ENCODE results near the gene UQCRQ. TPM values are rescaled to one million over a fixed set of nuclear protein-coding genes. Genes with fewer than 3 reads are reported as not detected.

Gene UQCRQ
- total RNA-seq: 100 to 1,000 TPM; 160 to 232 (median 193) TPM

- peaks cover 0 to 40% (median 10%) of the 10 kb centered on the region in 3 donors for H3K36me3 ChIP-seq
These were observed at the start of gene UQCRQ, which contains the start of gene GDF9 for GRCh38 chr5:132866342-132867045. Gene UQCRQ (plus strand): TSS chr5:132866642. CDS start chr5:132866882, 240 bp downstream. Gene GDF9 (minus strand): TSS chr5:132866469. CDS start chr5:132864533, 1,936 bp downstream.

GRCh38 chr5:132817011-132817410 is 49.4 kb upstream of the UQCRQ start:
- 54 to 61% methylated on average over 1 of the region's 1 CpG for WGBS, 2 donors
- Histone ChIP-seq H3K27me3 (peaks cover 0 to 43% (median 10%) of the 10 kb centered on the region in 4 donors), H3K27ac (no peak overlapping the region), H3K4me3 (no peak overlapping the region), H3K9me3 (no peaks in the 10 kb centered on the region), H3K4me1 (peaks cover 15 to 31% (median 18%) of the 10 kb centered on the region in 3 donors), H3K36me3 (no peaks in the 10 kb centered on the region)
- TF ChIP-seq POLR2A (IDR thresholded peaks at IDR 0.05) (no peak), CTCF (IDR thresholded peaks at IDR 0.05) (no peak)
- DNase-seq: no peak
- intact Hi-C loops (cut with DNase I): loop anchor here (10.0 kb wide), 1 partner anchor 292 kb away; no protein-coding TSS in a partner anchor

More at GRCh38 chr5:132866342-132867045, at the start of gene UQCRQ, which contains the start of gene GDF9:
- TF ChIP-seq CTCF (IDR thresholded peaks at IDR 0.05) (peak in 3 of 6 experiments; percentile 16 to 29 (median 29)), POLR2A (IDR thresholded peaks at IDR 0.05) (peak in 3 of 4 donors; percentile 84 to 91 (median 87))
- no peaks in the 10 kb centered on the region for H3K27me3 ChIP-seq
- peak; percentile 87 for DNase-seq
- peak within 1 kb of the TSS; percentile 66 to 92 (median 89) for H3K4me3 ChIP-seq
- peaks cover 10 to 29% (median 14%) of the 10 kb centered on the region in 3 donors for H3K4me1 ChIP-seq
- H3K27ac ChIP-seq: peak within 1 kb of the TSS; percentile 94 to 97 (median 96)
- H3K9me3 ChIP-seq: no peaks in the 10 kb centered on the region
- intact Hi-C loops (cut with DNase I): no loop called here
- 0% methylated on average over 20 to 29 of the region's 55 CpGs for WGBS, 2 donors

GRCh38 chr5:132819468-132819867 is 47.0 kb upstream of the UQCRQ start:
- Histone ChIP-seq H3K4me1 (peaks cover 7 to 25% (median 12%) of the 10 kb centered on the region in 3 donors), H3K27me3 (peaks cover 0 to 33% (median 0%) of the 10 kb centered on the region in 4 donors), H3K27ac (no peak overlapping the region), H3K4me3 (peak overlapping the region in 2 of 4 donors; percentile 8 to 31), H3K9me3 (no peaks in the 10 kb centered on the region), H3K36me3 (peaks cover 0 to 3% (median 0%) of the 10 kb centered on the region in 3 donors)
- intact Hi-C loops (cut with DNase I): loop anchor here (10.0 kb wide), 1 partner anchor 295 kb away; no protein-coding TSS in a partner anchor
- 24 to 36% methylated on average over 5 to 23 of the region's 26 CpGs for WGBS, 2 donors
- TF ChIP-seq CTCF (IDR thresholded peaks at IDR 0.05) (no peak), POLR2A (IDR thresholded peaks at IDR 0.05) (no peak)
- no peak for DNase-seq

- peak; percentile 76 to 96 (median 94) for TF ChIP-seq CTCF (IDR thresholded peaks at IDR 0.05)
- TF ChIP-seq POLR2A (IDR thresholded peaks at IDR 0.05): no peak
- DNase-seq: peak; percentile 35
- H3K9me3 ChIP-seq: no peaks in the 10 kb centered on the region
- no peak overlapping the region for H3K27ac ChIP-seq
- H3K27me3 ChIP-seq: peaks cover 0 to 35% (median 0%) of the 10 kb centered on the region in 4 donors
- no peak overlapping the region for H3K4me3 ChIP-seq
- peaks cover 0 to 10% (median 0%) of the 10 kb centered on the region in 3 donors for H3K36me3 ChIP-seq
- H3K4me1 ChIP-seq: peaks cover 6 to 25% (median 12%) of the 10 kb centered on the region in 3 donors
- intact Hi-C loops (cut with DNase I): no loop called here
- 22 to 32% methylated on average over 9 to 15 of the region's 15 CpGs for WGBS, 2 donors
These were observed 46.2 kb upstream of the UQCRQ start for GRCh38 chr5:132820162-132820754.

All from esophagus squamous epithelium (tissue), 5 donors.